PC-3 (cell line): ENCODE results near the gene STK24. TPM values are rescaled to one million over a fixed set of nuclear protein-coding genes. Genes with fewer than 3 reads are reported as not detected.
"Not testable (repeated sequence)": the region's sequence is repeated elsewhere in the genome, so short reads cannot be mapped to it uniquely, and the experiment has no call there.

Source experiments
- ATAC-seq: fragments of 200-7000 bp; cut with Tn5 transposase; 2 replicates; pipeline ENCODE4 v1.9.1; 2020; ENCODE audit warnings: mild to moderate bottlenecking, moderate library complexity
- BruUV-seq: library from RNA; stranded (reverse); fragments of 400-500 nt; replicated peaks from 2 replicates; lab custom pipeline; 2021; lab: Mats Ljungman, UMichigan
- CTCF ChIA-PET: fragments of 300-600 bp; sonication (Branson Sonifier 250); formaldehyde crosslinking; loops from one replicate; lab custom pipeline; 2022; ENCODE audit warnings: antibody characterized with exemption; lab: Charles Lee
- POLR2A ChIA-PET: fragments of 300-600 bp; sonication (Branson Sonifier 250); formaldehyde crosslinking; loops from one replicate; lab custom pipeline; 2022; ENCODE audit warnings: antibody characterized with exemption; ENCODE audit not compliant: unreplicated experiment; lab: Charles Lee
- DNase-seq: peaks from one replicate; pipeline ENCODE4 v3.0.0-alpha.2; 2015
- H2AFZ ChIP-seq: fragments of 300-600 bp; sonication (generic); 2 replicates; pipeline ENCODE4 v1.6.0; 2016; ENCODE audit warnings: antibody characterized with exemption, low read length
- H3F3A ChIP-seq: fragments of 300-600 bp; sonication (generic); one replicate; pipeline ENCODE4 v1.6.0; 2017; ENCODE audit warnings: antibody characterized with exemption, low read length, control low read depth, mild to moderate bottlenecking; ENCODE audit not compliant: unreplicated experiment
- H3K27ac ChIP-seq: fragments of 300-600 bp; sonication (generic); 2 replicates; pipeline ENCODE4 v1.5.1; 2016; ENCODE audit warnings: mild to moderate bottlenecking, low read length
- H3K27me3 ChIP-seq: fragments of 300-600 bp; sonication (generic); 2 replicates; pipeline ENCODE4 v1.6.1; 2016; ENCODE audit warnings: low read length, mixed read lengths
- H3K36me3 ChIP-seq: fragments of 300-600 bp; sonication (generic); 2 replicates; pipeline ENCODE4 v1.6.1; 2016; ENCODE audit warnings: low read depth, mixed run types, low read length, mixed read lengths
- H3K4me1 ChIP-seq: fragments of 300-600 bp; sonication (generic); 2 replicates; pipeline ENCODE4 v1.5.1; 2016; ENCODE audit warnings: low read length; ENCODE audit not compliant: insufficient read depth
- H3K4me2 ChIP-seq: fragments of 300-600 bp; sonication (generic); 2 replicates; pipeline ENCODE4 v1.6.0; 2016; ENCODE audit warnings: low read length
- H3K4me3 ChIP-seq: fragments of 300-600 bp; sonication (generic); 2 replicates; pipeline ENCODE4 v1.5.1; 2016; ENCODE audit warnings: mild to moderate bottlenecking, low read length, mixed read lengths
- H3K79me2 ChIP-seq: fragments of 300-600 bp; sonication (generic); 2 replicates; pipeline ENCODE4 v1.6.1; 2017; ENCODE audit warnings: low read length, mixed read lengths
- H3K9ac ChIP-seq: fragments of 300-600 bp; sonication (generic); 2 replicates; pipeline ENCODE4 v1.6.0; 2016; ENCODE audit warnings: mild to moderate bottlenecking, low read length
- H3K9me2 ChIP-seq: fragments of 300-600 bp; sonication (generic); replicated peaks from 2 replicates; pipeline ENCODE4 v1.6.1; 2016; ENCODE audit warnings: mixed run types, low read length, mixed read lengths
- H3K9me3 ChIP-seq: fragments of 300-600 bp; sonication (generic); 2 replicates; pipeline ENCODE4 v1.6.1; 2016; ENCODE audit warnings: low read length, mixed read lengths
- H4K20me1 ChIP-seq: fragments of 300-600 bp; sonication (generic); 2 replicates; pipeline ENCODE4 v1.6.1; 2016; ENCODE audit warnings: low read length, mixed read lengths
- CTCF ChIP-seq: fragments of 300-600 bp; sonication (generic); conservative IDR thresholded peaks from 2 replicates; pipeline ENCODE4 v1.5.1; 2017; ENCODE audit warnings: antibody characterized with exemption, low read depth, mild to moderate bottlenecking, low read length
- EZH2 ChIP-seq: fragments of 300-600 bp; sonication (generic); IDR thresholded peaks from one replicate; pipeline ENCODE4 v1.6.1; 2017; ENCODE audit warnings: antibody characterized with exemption, mild to moderate bottlenecking, low read length; ENCODE audit not compliant: unreplicated experiment
- EZH2phosphoT487 ChIP-seq: fragments of 300-600 bp; sonication (generic); IDR thresholded peaks from 2 replicates; pipeline ENCODE4 v1.6.1; 2018; ENCODE audit warnings: mild to moderate bottlenecking, antibody characterized with exemption, low read length, borderline replicate concordance
- intact Hi-C: fragments of 100-400 bp; cut with micrococcal nuclease; formaldehyde crosslinking; loops from 2 replicates; pipeline ENCODE4 v1.9.0; 2023
- total RNA-seq: library from RNA; depleted of rRNA; stranded (reverse); fragments of >200 nt; gene quantifications from 2 replicates; pipeline ENCODE4 v1.2.3, GENCODE V29; 2014

STK24 gene
- total RNA-seq, 1 experiment from 2014 or later, result 52.4 TPM

DNA sequence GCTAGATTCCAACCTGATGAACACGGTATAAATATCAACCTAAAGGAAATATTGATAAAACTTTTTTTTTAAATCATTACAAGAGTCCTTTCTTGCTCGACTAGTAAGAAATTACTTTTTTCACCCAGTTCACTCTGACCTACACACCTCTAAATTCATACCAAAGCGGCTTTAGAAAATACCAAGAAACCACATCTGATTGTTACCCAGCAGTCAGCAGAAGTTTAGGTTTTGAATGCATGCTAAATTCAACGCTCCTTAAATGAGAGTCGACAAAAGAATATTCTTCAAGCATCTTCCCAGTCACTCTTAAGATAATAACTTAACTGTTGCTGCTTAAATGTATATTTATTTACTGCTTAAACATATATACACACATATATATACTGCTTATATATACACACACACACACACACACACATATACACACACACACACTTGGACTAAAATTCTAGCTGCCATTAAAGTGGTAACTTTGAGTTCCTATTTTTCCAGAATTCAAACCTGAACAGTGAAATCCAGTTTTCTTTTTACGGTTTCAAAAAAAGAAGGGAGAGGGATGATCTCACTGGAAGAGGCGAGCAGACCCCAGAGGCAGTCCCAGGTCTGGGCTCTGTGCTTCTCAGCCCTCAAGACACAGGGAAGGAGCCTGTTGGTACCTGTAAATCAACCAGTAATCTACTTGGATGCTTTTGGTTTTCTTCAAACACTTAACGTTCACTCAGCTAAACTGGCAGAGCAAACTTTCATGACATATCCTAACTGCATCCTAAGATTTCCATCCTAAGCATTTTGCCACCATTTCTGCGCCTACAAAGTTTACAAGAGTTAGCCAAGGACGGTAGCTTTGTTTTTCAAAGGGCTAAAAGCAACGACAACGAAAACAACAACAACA lies 1.7 kb downstream of the STK24 start:
- H3K4me1 ChIP-seq, result peaks cover 46% of the 10 kb centered on the region
- TF ChIP-seq CTCF, result no peak
- TF ChIP-seq EZH2, result no peak
- TF ChIP-seq EZH2phosphoT487, result no peak
- H3K9me2 ChIP-seq, result no peaks in the 10 kb centered on the region
- ChIA-PET CTCF (no interaction called here), POLR2A (interaction anchor here (0.6 kb wide), 1 partner anchor 98 kb away, joined by 5 read pairs; no protein-coding TSS in a partner anchor)
- H2AFZ ChIP-seq, result no peak overlapping the region
- H4K20me1 ChIP-seq, result peaks cover 49% of the 10 kb centered on the region
- peak overlapping the region; percentile 90 for H3K9ac ChIP-seq
- peak overlapping the region; percentile 91 for H3K4me2 ChIP-seq
- H3K79me2 ChIP-seq, result peaks cover 63% of the 10 kb centered on the region
- H3K9me3 ChIP-seq, result no peaks in the 10 kb centered on the region
- no peak for ATAC-seq
- H3F3A ChIP-seq, result no peaks in the 10 kb centered on the region
- intact Hi-C loops, result loop anchor here (10.0 kb wide), 2 partner anchors 130 to 270 kb away; no protein-coding TSS in a partner anchor
- DNase-seq, result no peak
- H3K27ac ChIP-seq, result no peak overlapping the region
- BruUV-seq, result TSS peak; percentile 49
- peak overlapping the region; percentile 99 for H3K4me3 ChIP-seq
- H3K36me3 ChIP-seq, result peaks cover 5% of the 10 kb centered on the region; the same call in 1 of the 2 replicates
- no peaks in the 10 kb centered on the region for H3K27me3 ChIP-seq

- Histone ChIP-seq H2AFZ (no peak overlapping the region), H3F3A (no peaks in the 10 kb centered on the region), H4K20me1 (peaks cover 65% of the 10 kb centered on the region), H3K4me2 (peak overlapping the region; percentile 91), H3K27ac (peak overlapping the region; percentile 81), H3K4me1 (peaks cover 50% of the 10 kb centered on the region), H3K4me3 (peak overlapping the region; percentile 54), H3K9ac (peak overlapping the region; percentile 42), H3K36me3 (peaks cover 5% of the 10 kb centered on the region; the same call in 1 of the 2 replicates), H3K27me3 (no peaks in the 10 kb centered on the region), H3K9me3 (no peaks in the 10 kb centered on the region), H3K9me2 (no peaks in the 10 kb centered on the region), H3K79me2 (peaks cover 95% of the 10 kb centered on the region)
- BruUV-seq, result no TSS peak
- peak; percentile 49 for DNase-seq
- ChIA-PET CTCF (no interaction called here), POLR2A (interaction anchor here (1.1 kb wide), 1 partner anchor 88 kb away, joined by 3 read pairs; no protein-coding TSS in a partner anchor)
- TF ChIP-seq EZH2phosphoT487, result no peak
- intact Hi-C loops, result loop anchor here (1.0 to 10.0 kb wide), 3 partner anchors 63 to 273 kb away; no protein-coding TSS in a partner anchor
- peak; percentile 23 for ATAC-seq
Observed at GRCh38 chr13:98571955-98572662, 4.8 kb downstream of the STK24 start.

DNA sequence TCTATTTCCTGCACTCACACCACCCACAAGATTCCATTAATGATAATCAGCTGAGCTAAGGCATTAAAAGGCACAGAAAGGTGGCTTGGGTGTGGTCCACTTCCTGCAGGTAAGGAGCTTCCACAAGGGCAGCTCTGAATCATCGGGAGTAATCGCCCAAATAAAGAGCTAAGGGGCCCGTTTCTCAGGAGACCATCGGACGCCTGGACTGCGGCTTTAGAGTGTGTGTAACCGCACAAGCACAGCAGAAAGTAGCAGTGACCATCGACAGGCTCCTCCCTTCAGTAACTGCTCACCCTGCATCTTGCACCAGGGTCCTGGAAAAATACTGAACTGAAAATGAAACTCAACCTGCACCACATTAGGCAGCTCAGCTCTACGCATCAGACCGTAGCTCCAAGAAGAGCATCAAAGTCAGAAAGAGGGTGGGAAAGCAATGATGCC lies 6.0 kb downstream of the STK24 start:
- Histone ChIP-seq H3K36me3 (peaks cover 5% of the 10 kb centered on the region; the same call in 1 of the 2 replicates), H3K9me3 (no peaks in the 10 kb centered on the region), H3K27me3 (no peaks in the 10 kb centered on the region), H3F3A (no peaks in the 10 kb centered on the region), H3K9ac (peak overlapping the region; percentile 42), H2AFZ (no peak overlapping the region), H3K4me2 (peak overlapping the region; percentile 91), H3K27ac (peak overlapping the region; percentile 81), H3K4me1 (peaks cover 50% of the 10 kb centered on the region), H4K20me1 (peaks cover 73% of the 10 kb centered on the region), H3K79me2 (peaks cover 100% of the 10 kb centered on the region), H3K4me3 (peak overlapping the region; percentile 54), H3K9me2 (no peaks in the 10 kb centered on the region)
- DNase-seq (peak; percentile 89), ATAC-seq (peak; percentile 75)
- BruUV-seq, result no TSS peak
- intact Hi-C loops, result loop anchor here (1.0 to 10.0 kb wide), 3 partner anchors 62 to 274 kb away; no protein-coding TSS in a partner anchor
- ChIA-PET CTCF (no interaction called here), POLR2A (interaction anchor here (0.7 to 1.1 kb wide), 2 partner anchors 86 to 247 kb away, joined by 3 to 14 read pairs; no protein-coding TSS in a partner anchor)
- no peak for TF ChIP-seq EZH2phosphoT487
- no peak for TF ChIP-seq EZH2
- TF ChIP-seq CTCF, result no peak

GRCh38 chr13:98569494-98570367 lies 7.2 kb downstream of the STK24 start:
- POLR2A ChIA-PET, BruUV-seq, ATAC-seq, H2AFZ ChIP-seq, H3K9ac ChIP-seq, H3F3A ChIP-seq, H3K4me3 ChIP-seq, H3K36me3 ChIP-seq, H3K9me3 ChIP-seq, H3K27me3 ChIP-seq, DNase-seq, H3K9me2 ChIP-seq: not testable (repeated sequence)
- peak overlapping the region; percentile 91 for H3K4me2 ChIP-seq
- CTCF ChIA-PET, result interaction anchor here (0.7 kb wide), 1 partner anchor 12 kb away, joined by 20 read pairs; no protein-coding TSS in a partner anchor
- H3K27ac ChIP-seq, result peak overlapping the region; percentile 81; the same call in 1 of the 2 replicates
- H3K79me2 ChIP-seq, result peaks cover 100% of the 10 kb centered on the region
- H3K4me1 ChIP-seq, result peaks cover 50% of the 10 kb centered on the region
- intact Hi-C loops, result loop anchor here (10.0 kb wide), 2 partner anchors 125 to 275 kb away; no protein-coding TSS in a partner anchor
- H4K20me1 ChIP-seq, result peaks cover 69% of the 10 kb centered on the region
